GM23248 (cell line): ENCODE results near the gene TSTD2. TPM values are rescaled to one million over a fixed set of nuclear protein-coding genes. Genes with fewer than 3 reads are reported as not detected.
"Not testable (repeated sequence)": the region's sequence is repeated elsewhere in the genome, so short reads cannot be mapped to it uniquely, and the experiment has no call there.

Source experiments
- DNase-seq: peaks from one replicate; pipeline ENCODE4 v3.0.0-alpha.2; 2015
- H2AFZ ChIP-seq: fragments of 200-600 bp; sonication (generic); 2 replicates; pipeline ENCODE4 v1.6.1; 2016; ENCODE audit warnings: antibody characterized with exemption
- H3F3A ChIP-seq: fragments of 200-600 bp; sonication (generic); 2 replicates; pipeline ENCODE4 v1.6.1; 2016; ENCODE audit warnings: mild to moderate bottlenecking, antibody characterized with exemption, mixed run types; ENCODE audit not compliant: insufficient read depth
- H3K27ac ChIP-seq: fragments of 200-600 bp; sonication (generic); 2 replicates; pipeline ENCODE4 v1.5.1; 2016; ENCODE audit warnings: mild to moderate bottlenecking
- H3K27me3 ChIP-seq: fragments of 200-600 bp; sonication (generic); replicated peaks from 2 replicates; pipeline ENCODE4 v1.6.1; 2016; ENCODE audit warnings: mild to moderate bottlenecking; ENCODE audit not compliant: insufficient read depth
- H3K36me3 ChIP-seq: fragments of 200-600 bp; sonication (generic); 2 replicates; pipeline ENCODE4 v1.6.1; 2016; ENCODE audit warnings: low read depth, mild to moderate bottlenecking
- H3K4me1 ChIP-seq: fragments of 200-600 bp; sonication (generic); 2 replicates; pipeline ENCODE4 v1.6.1; 2016; ENCODE audit warnings: mild to moderate bottlenecking; ENCODE audit not compliant: insufficient read depth
- H3K4me2 ChIP-seq: fragments of 200-600 bp; sonication (generic); one replicate; pipeline ENCODE4 v1.6.1; 2016; ENCODE audit warnings: mild to moderate bottlenecking; ENCODE audit not compliant: unreplicated experiment
- H3K4me3 ChIP-seq: fragments of 200-600 bp; sonication (generic); 2 replicates; pipeline ENCODE4 v1.5.1; 2016; ENCODE audit warnings: mild to moderate bottlenecking
- H3K79me2 ChIP-seq: fragments of 200-600 bp; sonication (generic); 2 replicates; pipeline ENCODE4 v1.6.1; 2016; ENCODE audit warnings: mild to moderate bottlenecking; ENCODE audit not compliant: insufficient read depth
- H3K9ac ChIP-seq: fragments of 200-600 bp; sonication (generic); 2 replicates; pipeline ENCODE4 v1.6.1; 2016; ENCODE audit warnings: mild to moderate bottlenecking
- H3K9me2 ChIP-seq: fragments of 200-600 bp; sonication (generic); 2 replicates; pipeline ENCODE4 v1.6.1; 2016; ENCODE audit warnings: mixed run types, mild to moderate bottlenecking, moderate library complexity; ENCODE audit not compliant: insufficient read depth
- H3K9me3 ChIP-seq: fragments of 200-600 bp; sonication (generic); one replicate; pipeline ENCODE4 v1.6.1; 2017; ENCODE audit warnings: low read depth
- H4K20me1 ChIP-seq: fragments of 200-600 bp; sonication (generic); 2 replicates; pipeline ENCODE4 v1.6.0; 2016; ENCODE audit not compliant: insufficient read depth
- EZH2 ChIP-seq: fragments of 200-600 bp; sonication (generic); IDR thresholded peaks from 2 replicates; pipeline ENCODE4 v1.6.1; 2018; ENCODE audit warnings: antibody characterized with exemption, mild to moderate bottlenecking; ENCODE audit not compliant: insufficient read depth, poor library complexity, severe bottlenecking
- EZH2phosphoT487 ChIP-seq: fragments of 200-600 bp; sonication (generic); IDR thresholded peaks from 2 replicates; pipeline ENCODE4 v1.6.1; 2018; ENCODE audit warnings: antibody characterized with exemption, moderate library complexity, mild to moderate bottlenecking, low read depth; ENCODE audit not compliant: insufficient read depth
- WGBS, 2 experiments: methylation state at CpG; one replicate each; pipeline ENCODE4 v1.1.6; 2015 to 2017; ENCODE audit warnings: low lambda C conversion rate in 2 of 2, low coverage in 1 of 2; ENCODE audit errors: missing lambda C conversion rate in 2 of 2; 5-methylcytosine and 5-hydroxymethylcytosine counted together
- in situ Hi-C: fragments of 300-500 bp; cut with MboI; formaldehyde crosslinking; loops from 2 replicates; pipeline ENCODE4 v1.15.0; 2020
- polyA plus RNA-seq: library from polyadenylated mRNA; unstranded; fragments of >200 nt; fragmentation: Nextera tagmentation; extraction: Ambion mirVana; gene quantifications from 2 replicates; pipeline ENCODE4 v1.2.1, GENCODE V29; 2016
- total RNA-seq: library from RNA; depleted of rRNA; stranded (reverse); fragments of >200 nt; shearing (Covaris generic); gene quantifications from 2 replicates; pipeline ENCODE4 v1.2.3, GENCODE V29; 2014

Gene TSTD2
- total and polyA plus RNA-seq, 2 experiments from 2014 or later: 7.6 to 13.9 TPM

DNA sequence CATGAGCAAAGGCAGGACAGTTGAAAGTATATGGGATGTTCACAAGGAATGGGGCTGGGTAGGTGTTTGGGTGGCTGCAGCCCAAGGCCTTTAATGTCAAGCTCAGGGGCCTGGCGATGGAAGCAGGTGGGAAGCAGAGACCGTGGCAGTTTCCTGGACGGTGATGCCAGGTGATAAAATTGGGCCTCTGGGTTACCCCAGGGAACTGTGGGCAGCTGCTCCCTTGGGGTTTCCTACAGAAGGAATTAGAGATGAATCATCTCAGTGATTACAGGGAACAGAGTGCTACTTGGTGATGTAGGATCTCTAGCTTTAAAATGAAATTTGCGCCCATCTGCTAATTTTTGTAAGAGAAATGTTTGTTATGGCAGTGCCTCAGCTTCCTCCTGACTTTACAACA, 39.2 kb downstream of the TSTD2 start:
- H2AFZ ChIP-seq: no peak overlapping the region
- H3K27me3 ChIP-seq: peaks cover 11% of the 10 kb centered on the region
- no peak overlapping the region for H3K27ac ChIP-seq
- DNase-seq: peak; percentile 32
- in situ Hi-C loops: no loop called here
- 0 out of 2 replicates have a peak, but pooled peaks cover 1% of the 10 kb centered on the region for H3F3A ChIP-seq
- WGBS, 2 experiments: 84 to 85% methylated on average over 4 of the region's 4 CpGs
- no peak overlapping the region for H3K4me3 ChIP-seq
- no peaks in the 10 kb centered on the region for H3K9me2 ChIP-seq
- no peaks in the 10 kb centered on the region for H3K79me2 ChIP-seq
- no peaks in the 10 kb centered on the region for H3K4me1 ChIP-seq
- H3K9me3 ChIP-seq: no peaks in the 10 kb centered on the region
- H3K4me2 ChIP-seq: no peak overlapping the region
- no peak overlapping the region for H3K9ac ChIP-seq
- TF ChIP-seq EZH2: no peak
- TF ChIP-seq EZH2phosphoT487: no peak
- H3K36me3 ChIP-seq: no peaks in the 10 kb centered on the region
- no peaks in the 10 kb centered on the region for H4K20me1 ChIP-seq

DNA sequence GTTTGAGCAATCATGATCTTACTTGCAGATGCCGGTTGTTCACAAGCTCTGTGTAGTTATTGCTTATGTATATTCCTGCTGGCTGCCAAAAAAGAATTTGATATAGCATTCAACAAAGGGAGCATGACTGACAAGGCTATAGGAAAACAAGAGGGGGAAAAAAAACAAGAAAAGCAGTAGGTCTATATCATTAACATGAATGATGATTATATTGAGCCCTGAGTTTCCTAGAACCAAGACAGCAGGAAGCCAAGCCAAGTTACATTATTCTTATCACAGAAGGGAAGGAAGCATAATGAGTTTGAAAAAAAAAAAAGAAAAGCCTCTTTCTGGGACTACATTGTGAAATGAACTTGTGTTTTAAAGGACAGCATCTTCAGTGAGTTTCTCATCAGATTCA, 41.0 kb downstream of the TSTD2 start:
- DNase-seq: no peak
- H3K4me1 ChIP-seq: no peaks in the 10 kb centered on the region
- H3K27ac ChIP-seq: no peak overlapping the region
- no peaks in the 10 kb centered on the region for H3K9me3 ChIP-seq
- no peak overlapping the region for H2AFZ ChIP-seq
- peaks cover 17% of the 10 kb centered on the region for H3K27me3 ChIP-seq
- no peak overlapping the region for H3K4me3 ChIP-seq
- H3K79me2 ChIP-seq: no peaks in the 10 kb centered on the region
- WGBS, 2 experiments: 90 to 92% methylated on average over 1 of the region's 1 CpG
- TF ChIP-seq EZH2phosphoT487 (no peak), EZH2 (no peak)
- no peaks in the 10 kb centered on the region for H3K36me3 ChIP-seq
- H3K9me2 ChIP-seq: no peaks in the 10 kb centered on the region
- H4K20me1 ChIP-seq: no peaks in the 10 kb centered on the region
- H3K9ac ChIP-seq: no peak overlapping the region
- no peak overlapping the region for H3K4me2 ChIP-seq
- in situ Hi-C loops: no loop called here
- H3F3A ChIP-seq: no peaks in the 10 kb centered on the region

- Histone ChIP-seq H3K4me1 (no peaks in the 10 kb centered on the region), H3K9me2 (no peaks in the 10 kb centered on the region), H4K20me1 (no peaks in the 10 kb centered on the region), H3K4me2 (no peak overlapping the region), H3K4me3 (no peak overlapping the region), H3K9ac (no peak overlapping the region), H2AFZ (no peak overlapping the region), H3K9me3 (no peaks in the 10 kb centered on the region), H3K27me3 (peaks cover 12% of the 10 kb centered on the region; the same call in 1 of the 2 replicates), H3K79me2 (no peaks in the 10 kb centered on the region), H3F3A (no peaks in the 10 kb centered on the region), H3K36me3 (no peaks in the 10 kb centered on the region), H3K27ac (no peak overlapping the region)
- 71 to 79% methylated on average over 6 of the region's 6 CpGs for WGBS, 2 experiments
- in situ Hi-C loops: no loop called here
- no peak for TF ChIP-seq EZH2
- no peak for TF ChIP-seq EZH2phosphoT487
- DNase-seq: no peak
These were observed 41.6 kb downstream of the TSTD2 start for GRCh38 chr9:97591535-97591934.

DNA sequence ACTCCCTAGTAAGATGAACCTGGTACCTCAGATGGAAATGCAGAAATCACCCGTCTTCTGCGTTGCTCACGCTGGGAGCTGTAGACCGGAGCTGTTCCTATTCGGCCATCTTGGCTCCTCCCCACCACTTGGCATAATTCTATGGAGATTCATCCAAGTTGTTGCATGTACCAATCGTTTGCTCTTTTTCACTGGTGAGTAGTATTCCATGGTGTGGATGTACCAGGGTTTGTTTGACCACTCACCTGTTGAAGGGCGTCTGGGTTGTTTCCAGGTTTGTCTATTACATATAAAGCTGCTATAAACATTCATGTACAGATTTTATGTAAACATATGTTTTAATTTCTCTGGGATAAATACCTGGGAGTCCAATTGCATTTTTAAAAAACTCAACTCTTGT, 46.3 kb downstream of the TSTD2 start:
- not testable (repeated sequence) for DNase-seq, H3K9ac ChIP-seq

GRCh38 chr9:97584778-97585177, 48.4 kb downstream of the TSTD2 start:
- H4K20me1 ChIP-seq, H2AFZ ChIP-seq, H3F3A ChIP-seq, H3K27me3 ChIP-seq, H3K9ac ChIP-seq, DNase-seq, H3K36me3 ChIP-seq, H3K79me2 ChIP-seq, H3K9me3 ChIP-seq, H3K27ac ChIP-seq, H3K9me2 ChIP-seq, H3K4me3 ChIP-seq, H3K4me1 ChIP-seq, H3K4me2 ChIP-seq, in situ Hi-C loops: not testable (repeated sequence)
- WGBS, 2 experiments: 53% methylated on average over 2 of the region's 2 CpGs; no CpG with 5 or more reads in 1 of the 2 experiments

More for the DNA sequence above, 46.3 kb downstream of the TSTD2 start:
- H3K36me3 ChIP-seq, H3K4me3 ChIP-seq, H4K20me1 ChIP-seq, H2AFZ ChIP-seq, H3F3A ChIP-seq, H3K9me3 ChIP-seq, H3K27me3 ChIP-seq, H3K79me2 ChIP-seq, H3K4me1 ChIP-seq, H3K9me2 ChIP-seq, H3K4me2 ChIP-seq, H3K27ac ChIP-seq, in situ Hi-C loops: not testable (repeated sequence)
- WGBS, 2 experiments: 75 to 76% methylated on average over 7 of the region's 7 CpGs

GRCh38 chr9:97581590-97581989, 51.6 kb downstream of the TSTD2 start:
- H3K9me2 ChIP-seq, H3K36me3 ChIP-seq, H3F3A ChIP-seq, H3K9ac ChIP-seq, in situ Hi-C loops, H3K27me3 ChIP-seq, H2AFZ ChIP-seq, H3K4me3 ChIP-seq, H3K9me3 ChIP-seq, H4K20me1 ChIP-seq, H3K79me2 ChIP-seq, H3K4me1 ChIP-seq, DNase-seq, H3K27ac ChIP-seq, H3K4me2 ChIP-seq: not testable (repeated sequence)
- WGBS, 2 experiments: 58 to 89% methylated on average over 1 to 2 of the region's 3 CpGs
